Spleen (tissue), 7 donors: ENCODE results near the gene KL.

Experiments used
- POLR2A ChIP-seq, 3 donors: fragments of 450-650 bp; IDR thresholded peaks; one replicate each; pipeline ENCODE4 v1.5.1; 2017; ENCODE audit warnings: antibody characterized with exemption in 3 of 3, mild to moderate bottlenecking in 1 of 3
- TF ChIP-seq, protein P1 (sequence below), 11 experiments: fragments of 200-600 bp in 7 of 11; fragments of 450-650 bp in 4 of 11; sonication (generic) in 4 of 11; IDR thresholded peaks in 8 of 11; conservative IDR thresholded peaks in 3 of 11; 1 replicate in 7 of 11; 2 replicates in 4 of 11; pipeline versions ENCODE4 v1.4.0 to v1.8.0; 2016 to 2021; ENCODE audit warnings: antibody characterized with exemption in 11 of 11, inconsistent platforms in 4 of 11, mild to moderate bottlenecking in 1 of 11
- donor health status: DM: no; HTN: no; CAD: no; lungs with moderate emphysema.
- donor health status: DM: no; HTN: no; CAD: no.
- donor health status: DM: no; HTN: no; CAD: no.

DNA sequence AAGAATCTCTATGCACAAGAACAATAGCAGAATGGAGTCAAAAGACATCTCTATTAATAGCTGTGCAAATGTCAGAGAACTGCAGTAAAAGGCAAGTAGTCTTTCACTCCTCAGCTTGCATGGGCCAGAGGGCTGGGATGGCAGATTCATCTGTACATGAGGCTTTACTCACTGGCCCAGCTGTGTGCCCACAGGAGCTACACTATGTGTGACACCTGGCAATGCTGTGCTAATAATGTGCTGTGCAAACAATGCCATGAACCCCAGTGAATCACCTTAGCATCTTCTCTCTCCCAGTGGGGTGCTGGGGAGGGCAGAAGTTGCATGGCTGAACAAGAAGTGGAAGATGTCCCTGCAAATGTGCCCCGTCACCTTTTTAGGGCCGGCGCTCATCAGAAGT is 73.1 kb downstream of the KL start:
- TF ChIP-seq, protein P1, sequence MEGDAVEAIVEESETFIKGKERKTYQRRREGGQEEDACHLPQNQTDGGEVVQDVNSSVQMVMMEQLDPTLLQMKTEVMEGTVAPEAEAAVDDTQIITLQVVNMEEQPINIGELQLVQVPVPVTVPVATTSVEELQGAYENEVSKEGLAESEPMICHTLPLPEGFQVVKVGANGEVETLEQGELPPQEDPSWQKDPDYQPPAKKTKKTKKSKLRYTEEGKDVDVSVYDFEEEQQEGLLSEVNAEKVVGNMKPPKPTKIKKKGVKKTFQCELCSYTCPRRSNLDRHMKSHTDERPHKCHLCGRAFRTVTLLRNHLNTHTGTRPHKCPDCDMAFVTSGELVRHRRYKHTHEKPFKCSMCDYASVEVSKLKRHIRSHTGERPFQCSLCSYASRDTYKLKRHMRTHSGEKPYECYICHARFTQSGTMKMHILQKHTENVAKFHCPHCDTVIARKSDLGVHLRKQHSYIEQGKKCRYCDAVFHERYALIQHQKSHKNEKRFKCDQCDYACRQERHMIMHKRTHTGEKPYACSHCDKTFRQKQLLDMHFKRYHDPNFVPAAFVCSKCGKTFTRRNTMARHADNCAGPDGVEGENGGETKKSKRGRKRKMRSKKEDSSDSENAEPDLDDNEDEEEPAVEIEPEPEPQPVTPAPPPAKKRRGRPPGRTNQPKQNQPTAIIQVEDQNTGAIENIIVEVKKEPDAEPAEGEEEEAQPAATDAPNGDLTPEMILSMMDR (IDR thresholded peaks at IDR 0.05 in 8 of 11, conservative IDR thresholded peaks at IDR 0.05 in 3 of 11): no peak
- no peak for TF ChIP-seq POLR2A (IDR thresholded peaks at IDR 0.05)
